HEK293T (cell line): Measurements from ENCODE around the gene CCDC15.
A peak's percentile ranks its signal among the peaks of the same experiment; 100 is the strongest.
"Not testable (repeated sequence)": the region's sequence is repeated elsewhere in the genome, so short reads cannot be mapped to it uniquely, and the experiment has no call there.

ENCODE experiments used
- CTCF ChIA-PET: fragments of 350-600 bp; formaldehyde crosslinking; extraction: SDS; loops from one replicate; lab custom pipeline; 2021; ENCODE audit warnings: antibody characterized with exemption, inconsistent platforms; lab: Yijun Ruan, JAX
- POLR2A ChIA-PET: fragments of 350-600 bp; formaldehyde crosslinking; extraction: SDS; loops from one replicate; lab custom pipeline; 2020; ENCODE audit warnings: antibody characterized with exemption, inconsistent platforms; lab: Yijun Ruan, JAX
- DNase-seq: peaks from one replicate; pipeline ENCODE4 v3.0.0; 2012; ENCODE audit warnings: mixed read lengths; ENCODE audit errors: extremely low spot score
- ARNT ChIP-seq: fragments of 450-650 bp; IDR thresholded peaks from 2 replicates; pipeline ENCODE4 v1.6.1; 2017; ENCODE audit warnings: mild to moderate bottlenecking
- BHLHE40 ChIP-seq: fragments of 450-650 bp; IDR thresholded peaks from 2 replicates; pipeline ENCODE4 v1.6.1; 2016; ENCODE audit warnings: mild to moderate bottlenecking, moderate library complexity, borderline replicate concordance
- CTBP1 ChIP-seq: fragments of 450-650 bp; IDR thresholded peaks from 2 replicates; pipeline ENCODE4 v1.6.1; 2016; ENCODE audit warnings: borderline replicate concordance
- ELF4 ChIP-seq: fragments of 450-650 bp; IDR thresholded peaks from 2 replicates; pipeline ENCODE4 v1.6.1; 2017; ENCODE audit warnings: antibody characterized with exemption
- FOXA1 ChIP-seq: fragments of 450-650 bp; IDR thresholded peaks from 2 replicates; pipeline ENCODE4 v1.6.1; 2016; ENCODE audit warnings: mild to moderate bottlenecking
- FOXK2 ChIP-seq: fragments of 450-650 bp; IDR thresholded peaks from 2 replicates; pipeline ENCODE4 v1.6.1; 2016; ENCODE audit warnings: mild to moderate bottlenecking
- FOXM1 ChIP-seq: fragments of 450-650 bp; IDR thresholded peaks from 2 replicates; pipeline ENCODE4 v1.6.1; 2017; ENCODE audit warnings: mild to moderate bottlenecking, borderline replicate concordance
- HDGF ChIP-seq: fragments of 450-650 bp; IDR thresholded peaks from 2 replicates; pipeline ENCODE4 v1.6.1; 2017; ENCODE audit warnings: antibody characterized with exemption, borderline replicate concordance
- L3MBTL2 ChIP-seq: fragments of 450-650 bp; conservative IDR thresholded peaks from 2 replicates; pipeline ENCODE4 v1.6.1; 2016; ENCODE audit warnings: mild to moderate bottlenecking
- LEF1 ChIP-seq: fragments of 450-650 bp; IDR thresholded peaks from 2 replicates; pipeline ENCODE4 v1.6.1; 2017; ENCODE audit warnings: mild to moderate bottlenecking, borderline replicate concordance
- NFRKB ChIP-seq: fragments of 450-650 bp; IDR thresholded peaks from 2 replicates; pipeline ENCODE4 v1.6.1; 2016; ENCODE audit warnings: mild to moderate bottlenecking, moderate library complexity
- SP1 ChIP-seq: fragments of 450-650 bp; IDR thresholded peaks from 2 replicates; pipeline ENCODE4 v1.6.1; 2017
- SUZ12 ChIP-seq: fragments of 450-650 bp; IDR thresholded peaks from 2 replicates; pipeline ENCODE4 v1.6.1; 2016; ENCODE audit warnings: mild to moderate bottlenecking
- TARDBP ChIP-seq: fragments of 450-650 bp; IDR thresholded peaks from 2 replicates; pipeline ENCODE4 v1.6.1; 2016
- ZNF384 ChIP-seq: fragments of 450-650 bp; IDR thresholded peaks from 2 replicates; pipeline ENCODE4 v1.6.1; 2016
- TF ChIP-seq, protein P1 (sequence below): fragments of 450-650 bp; IDR thresholded peaks from 2 replicates; pipeline ENCODE4 v1.6.1; 2016

CCDC15 gene

DNA sequence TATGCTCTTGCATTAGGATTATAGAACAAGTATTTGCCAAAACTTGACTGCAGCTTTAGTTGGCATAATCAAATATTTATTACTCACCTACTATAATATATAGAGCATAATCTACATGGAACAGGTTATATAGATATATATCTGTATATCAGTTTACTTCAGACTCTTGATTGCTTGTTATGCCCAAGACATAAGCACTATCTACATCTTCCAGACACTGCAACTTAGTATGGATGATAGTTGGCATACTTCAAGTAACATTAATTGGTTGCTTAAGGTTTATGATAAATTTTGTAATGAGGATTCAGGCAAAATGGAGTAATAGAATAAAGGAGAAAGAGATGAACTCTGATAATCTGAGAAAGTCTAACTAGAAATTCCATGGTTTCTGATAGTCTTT, 1.0 kb downstream of the CCDC15 start:
- POLR2A ChIA-PET: interaction anchor here (1.9 to 3.0 kb wide), 4 partner anchors 13 to 116 kb away, joined by 4 to 23 read pairs (median 14); partner anchors contain the start of gene HEPACAM
- no peak for DNase-seq
- CTCF ChIA-PET: no interaction called here
- TF ChIP-seq ZNF384 (no peak), FOXK2 (no peak), TARDBP (no peak), ARNT (no peak), FOXM1 (no peak), ELF4 (no peak), HDGF (no peak), CTBP1 (no peak), BHLHE40 (no peak), FOXA1 (no peak), SUZ12 (no peak), LEF1 (no peak), L3MBTL2 (no peak), NFRKB (no peak), SP1 (no peak)
- TF ChIP-seq, protein P1, sequence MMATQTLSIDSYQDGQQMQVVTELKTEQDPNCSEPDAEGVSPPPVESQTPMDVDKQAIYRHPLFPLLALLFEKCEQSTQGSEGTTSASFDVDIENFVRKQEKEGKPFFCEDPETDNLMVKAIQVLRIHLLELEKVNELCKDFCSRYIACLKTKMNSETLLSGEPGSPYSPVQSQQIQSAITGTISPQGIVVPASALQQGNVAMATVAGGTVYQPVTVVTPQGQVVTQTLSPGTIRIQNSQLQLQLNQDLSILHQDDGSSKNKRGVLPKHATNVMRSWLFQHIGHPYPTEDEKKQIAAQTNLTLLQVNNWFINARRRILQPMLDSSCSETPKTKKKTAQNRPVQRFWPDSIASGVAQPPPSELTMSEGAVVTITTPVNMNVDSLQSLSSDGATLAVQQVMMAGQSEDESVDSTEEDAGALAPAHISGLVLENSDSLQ: no peak

DNA sequence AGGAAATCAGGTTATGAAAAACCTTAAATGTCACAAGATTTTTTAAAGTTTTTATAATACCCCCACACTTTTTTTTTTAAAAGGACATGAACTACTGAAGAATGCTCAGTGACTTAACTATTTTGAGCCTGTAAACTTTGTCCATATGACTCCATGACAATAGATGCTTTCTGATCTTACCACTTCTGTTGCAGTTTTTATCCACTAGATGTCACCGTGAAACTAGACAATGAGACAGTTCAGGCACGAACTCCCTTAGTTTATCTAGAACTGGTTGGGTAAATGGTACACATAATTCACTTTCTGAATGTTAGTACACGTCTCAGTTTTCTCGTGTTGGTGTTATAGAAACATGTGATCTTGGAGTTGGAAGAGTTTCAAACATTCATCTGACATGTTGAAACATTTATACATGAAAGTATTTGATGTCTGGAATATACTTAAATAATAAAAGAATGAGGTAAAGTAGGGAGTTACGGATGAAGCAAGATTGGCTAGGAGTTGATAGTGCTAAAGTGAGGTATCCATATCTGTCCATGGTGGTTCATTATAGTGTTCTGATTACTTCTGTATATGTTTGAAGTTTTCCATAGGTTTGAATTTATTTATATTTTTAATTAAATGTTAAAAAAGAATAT, 8.1 kb downstream of the CCDC15 start:
- POLR2A ChIA-PET: no interaction called here
- DNase-seq: peak; percentile 60
- CTCF ChIA-PET: no interaction called here
- no peak for TF ChIP-seq TARDBP
- no peak for TF ChIP-seq BHLHE40
- no peak for TF ChIP-seq SP1
- TF ChIP-seq NFRKB: no peak
- no peak for TF ChIP-seq SUZ12
- TF ChIP-seq L3MBTL2: no peak
- no peak for TF ChIP-seq ARNT
- TF ChIP-seq FOXM1: no peak
- no peak for TF ChIP-seq ELF4
- TF ChIP-seq FOXK2: no peak
- TF ChIP-seq HDGF: no peak
- no peak for TF ChIP-seq LEF1

DNA sequence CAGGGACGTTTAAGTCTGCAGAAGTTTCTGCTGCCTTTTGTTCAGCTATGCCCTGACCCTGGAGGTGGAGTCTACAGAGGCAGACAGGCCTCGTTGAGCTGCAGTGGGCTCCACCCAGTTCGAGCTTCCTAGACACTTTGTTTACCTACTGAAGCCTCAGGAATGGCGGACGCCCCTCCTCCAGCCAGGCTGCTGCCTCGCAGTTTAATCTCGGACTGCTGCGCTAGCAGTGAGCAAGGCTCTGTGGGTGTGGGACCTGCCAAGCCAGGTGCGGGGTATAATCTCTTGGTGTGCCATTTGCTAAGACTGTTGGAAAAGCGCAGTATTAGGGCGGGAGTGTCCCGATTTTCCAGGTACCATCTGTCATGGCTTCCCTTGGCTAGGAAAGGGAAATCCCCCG, 14.2 kb downstream of the CCDC15 start:
- CTCF ChIA-PET, DNase-seq, POLR2A ChIA-PET: not testable (repeated sequence)

DNA sequence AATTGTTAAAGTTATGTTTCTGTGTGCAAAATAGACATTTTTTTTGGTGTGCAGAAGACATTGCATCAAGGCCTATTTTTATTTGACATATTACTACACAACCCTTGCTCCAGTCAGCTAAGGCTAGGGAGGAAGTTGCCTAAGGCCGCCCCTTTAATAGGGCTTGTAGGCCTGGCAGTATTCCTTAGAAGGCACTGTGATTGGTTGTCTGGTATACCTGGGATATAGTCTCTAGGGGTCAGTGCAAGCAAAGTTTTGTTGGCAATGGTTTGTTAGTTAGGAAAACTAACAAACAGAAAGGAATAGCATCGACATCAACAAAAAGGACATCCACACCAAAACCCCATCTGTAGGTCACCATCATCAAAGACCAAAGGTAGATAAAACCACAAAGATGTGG, 16.9 kb downstream of the CCDC15 start:
- CTCF ChIA-PET: interaction anchor here (0.9 kb wide), 1 partner anchor 183 kb away, joined by 3 read pairs; no protein-coding TSS in a partner anchor
- TF ChIP-seq FOXA1 (no peak), HDGF (no peak), FOXK2 (no peak), CTBP1 (no peak), BHLHE40 (no peak), L3MBTL2 (no peak), ZNF384 (no peak), FOXM1 (no peak), SP1 (no peak), ELF4 (no peak), NFRKB (no peak), SUZ12 (no peak), ARNT (no peak), TARDBP (no peak), LEF1 (no peak)
- TF ChIP-seq, protein P1: no peak
- DNase-seq: no peak
- POLR2A ChIA-PET: no interaction called here

DNA sequence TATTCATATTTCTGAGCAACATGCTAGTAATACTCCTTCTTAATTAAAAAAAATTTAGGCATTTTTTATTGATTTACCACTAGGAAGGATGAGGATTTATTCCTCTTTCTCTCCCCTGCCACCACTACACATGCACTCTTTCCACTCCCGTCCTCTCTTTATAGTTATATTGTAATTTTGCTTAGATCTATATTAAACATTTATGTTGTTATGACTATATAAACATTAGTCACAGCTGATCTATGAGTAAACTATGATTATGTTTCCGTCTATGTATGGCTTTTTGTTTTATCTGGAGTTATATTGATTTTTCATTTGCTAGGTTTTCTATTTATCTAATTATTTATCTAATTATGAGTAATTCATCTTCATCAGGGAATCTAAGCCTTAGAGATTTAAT, 17.8 kb downstream of the CCDC15 start:
- no peak for TF ChIP-seq FOXA1
- no peak for TF ChIP-seq LEF1
- TF ChIP-seq L3MBTL2: no peak
- no peak for TF ChIP-seq TARDBP
- no peak for TF ChIP-seq CTBP1
- TF ChIP-seq NFRKB: no peak
- TF ChIP-seq ARNT: no peak
- no peak for TF ChIP-seq ZNF384
- TF ChIP-seq SUZ12: no peak
- TF ChIP-seq SP1: no peak
- no peak for TF ChIP-seq ELF4
- TF ChIP-seq, protein P1: no peak
- no peak for TF ChIP-seq HDGF
- TF ChIP-seq FOXM1: no peak
- no peak for TF ChIP-seq FOXK2
- TF ChIP-seq BHLHE40: no peak
- no peak for DNase-seq
- ChIA-PET POLR2A (no interaction called here), CTCF (interaction anchor here (0.9 kb wide), 1 partner anchor 182 kb away, joined by 3 read pairs; no protein-coding TSS in a partner anchor)

DNA sequence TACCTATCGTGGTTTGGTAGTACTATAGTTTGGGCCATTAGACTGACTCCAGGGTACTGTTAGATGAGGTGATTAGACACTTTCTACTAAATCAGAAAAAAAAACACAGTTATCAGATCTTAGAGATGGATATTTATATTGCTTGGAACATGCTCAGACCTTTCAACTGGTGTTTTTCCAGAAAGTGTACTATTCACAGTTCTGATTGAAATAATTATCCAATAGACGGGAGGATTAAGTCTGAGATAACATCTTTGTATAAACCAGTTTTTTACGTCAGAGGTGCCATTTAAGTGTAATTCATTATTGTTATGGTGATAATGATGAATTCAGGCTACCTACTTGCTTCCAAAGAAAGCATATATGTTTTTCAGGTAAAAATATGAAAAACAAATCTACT, 22.5 kb downstream of the CCDC15 start:
- CTCF ChIA-PET: no interaction called here
- no peak for DNase-seq
- TF ChIP-seq ARNT (no peak), CTBP1 (no peak), NFRKB (no peak), ELF4 (no peak)
- POLR2A ChIA-PET: no interaction called here
